Lung microvascular endothelial cell (primary cell): ENCODE data around the gene UGT1A9. TPM values are rescaled to one million over a fixed set of nuclear protein-coding genes. Genes with fewer than 3 reads are reported as not detected.

ENCODE experiments used
- DNase-seq, 2 donors: peaks; one replicate each; pipeline versions ENCODE4 v3.0.0 to v3.0.0-alpha.2; 2010; ENCODE audit warnings: low read depth in 2 of 2
- total RNA-seq: library from RNA; depleted of rRNA; stranded (reverse); fragments of >200 nt; gene quantifications from 2 replicates; pipeline ENCODE4 v1.2.1, GENCODE V29; 2014

Gene UGT1A9
- total RNA-seq, 1 donor from 2014 or later, result not detected

GRCh38 chr2:233758849-233759248, 87.2 kb downstream of the UGT1A9 start:
- DNase-seq, result no peak

GRCh38 chr2:233760043-233760442, 88.3 kb downstream of the UGT1A9 start, which contains the start of gene UGT1A1:
Gene UGT1A1, plus strand, starts transcription at chr2:233760270. Its CDS starts 18 bp downstream, at chr2:233760288.
- DNase-seq, result no peak

GRCh38 chr2:233761040-233761769, 89.5 kb downstream of the UGT1A9 start:
- DNase-seq, result no peak

GRCh38 chr2:233764264-233764663, 92.6 kb downstream of the UGT1A9 start:
- DNase-seq, result peak in 1 of 2 donors; percentile 7

GRCh38 chr2:233764761-233765160, 93.1 kb downstream of the UGT1A9 start:
- DNase-seq, result no peak

- DNase-seq, result no peak
These were observed 94.7 kb downstream of the UGT1A9 start for GRCh38 chr2:233766416-233766815.

GRCh38 chr2:233768076-233768475, 96.4 kb downstream of the UGT1A9 start:
- DNase-seq, result no peak

- DNase-seq, result no peak
These were observed 97.6 kb downstream of the UGT1A9 start for GRCh38 chr2:233769260-233769659.

- no peak for DNase-seq
These were observed 100.5 kb downstream of the UGT1A9 start for GRCh38 chr2:233772153-233772552.

GRCh38 chr2:233772583-233772982, 100.9 kb downstream of the UGT1A9 start:
- no peak for DNase-seq

- no peak for DNase-seq
These were observed 102.2 kb downstream of the UGT1A9 start for GRCh38 chr2:233773854-233774253.

GRCh38 chr2:233775414-233775813, 103.7 kb downstream of the UGT1A9 start:
- DNase-seq, result no peak

- no peak for DNase-seq
These were observed 106.3 kb downstream of the UGT1A9 start, which contains the start of gene MROH2A for GRCh38 chr2:233778030-233778429. Gene MROH2A, plus strand, starts transcription at chr2:233778330. Its CDS starts 1,029 bp downstream, at chr2:233779359.

- DNase-seq, result no peak
These were observed 108.0 kb downstream of the UGT1A9 start for GRCh38 chr2:233779722-233780121.

- DNase-seq, result no peak
These were observed 109.1 kb downstream of the UGT1A9 start for GRCh38 chr2:233780771-233781170.

GRCh38 chr2:233789554-233789953, 117.9 kb downstream of the UGT1A9 start:
- no peak for DNase-seq

GRCh38 chr2:233791151-233791882, 119.6 kb downstream of the UGT1A9 start:
- no peak for DNase-seq

GRCh38 chr2:233791883-233792329, 120.2 kb downstream of the UGT1A9 start:
- no peak for DNase-seq

- DNase-seq, result no peak
These were observed 121.0 kb downstream of the UGT1A9 start for GRCh38 chr2:233792720-233793119.

GRCh38 chr2:233793465-233794127, 121.9 kb downstream of the UGT1A9 start:
- DNase-seq, result no peak

- DNase-seq, result no peak
These were observed 122.5 kb downstream of the UGT1A9 start for GRCh38 chr2:233794128-233794658.

GRCh38 chr2:233795735-233796171, 124.1 kb downstream of the UGT1A9 start:
- no peak for DNase-seq
